ENCODE results near the gene KCNK7.

DNA sequence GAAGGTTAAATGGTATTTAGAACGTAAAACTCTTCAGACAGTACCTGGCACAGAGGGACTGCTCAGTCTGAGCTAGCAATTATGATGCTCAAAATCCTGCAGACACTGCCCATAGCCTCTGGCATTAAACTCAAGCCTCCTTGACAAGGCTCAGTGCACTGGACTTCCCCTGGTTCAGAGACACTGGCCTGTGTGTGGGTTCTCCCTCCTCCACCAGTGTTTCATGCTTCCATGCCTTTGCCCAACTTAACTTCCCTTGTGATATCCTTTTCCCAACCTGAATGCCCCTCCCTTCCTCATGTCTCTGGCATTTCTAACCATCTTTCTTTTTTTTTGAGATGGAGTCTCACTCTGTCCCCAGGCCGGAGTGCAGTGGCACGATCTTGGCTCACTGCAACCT is 46.5 kb downstream of the KCNK7 start:
- TF ChIP-seq, protein P1, sequence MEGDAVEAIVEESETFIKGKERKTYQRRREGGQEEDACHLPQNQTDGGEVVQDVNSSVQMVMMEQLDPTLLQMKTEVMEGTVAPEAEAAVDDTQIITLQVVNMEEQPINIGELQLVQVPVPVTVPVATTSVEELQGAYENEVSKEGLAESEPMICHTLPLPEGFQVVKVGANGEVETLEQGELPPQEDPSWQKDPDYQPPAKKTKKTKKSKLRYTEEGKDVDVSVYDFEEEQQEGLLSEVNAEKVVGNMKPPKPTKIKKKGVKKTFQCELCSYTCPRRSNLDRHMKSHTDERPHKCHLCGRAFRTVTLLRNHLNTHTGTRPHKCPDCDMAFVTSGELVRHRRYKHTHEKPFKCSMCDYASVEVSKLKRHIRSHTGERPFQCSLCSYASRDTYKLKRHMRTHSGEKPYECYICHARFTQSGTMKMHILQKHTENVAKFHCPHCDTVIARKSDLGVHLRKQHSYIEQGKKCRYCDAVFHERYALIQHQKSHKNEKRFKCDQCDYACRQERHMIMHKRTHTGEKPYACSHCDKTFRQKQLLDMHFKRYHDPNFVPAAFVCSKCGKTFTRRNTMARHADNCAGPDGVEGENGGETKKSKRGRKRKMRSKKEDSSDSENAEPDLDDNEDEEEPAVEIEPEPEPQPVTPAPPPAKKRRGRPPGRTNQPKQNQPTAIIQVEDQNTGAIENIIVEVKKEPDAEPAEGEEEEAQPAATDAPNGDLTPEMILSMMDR (IDR thresholded peaks at IDR 0.05): no peak
- TF ChIP-seq POLR2A (IDR thresholded peaks at IDR 0.05): no peak

Data from thyroid gland (tissue), 4 donors.